GM19328 (cell line): ENCODE measurements around the gene TTC28.

Source experiments
- ATAC-seq: cut with Tn5 transposase; IDR thresholded peaks from one replicate; pipeline ENCODE4 v1.9.1; 2021; ENCODE audit warnings: mild to moderate bottlenecking, moderate library complexity; ENCODE audit not compliant: unreplicated experiment

TTC28 gene

GRCh38 chr22:28031383-28031922 is 648.2 kb downstream of the TTC28 start:
- no peak for ATAC-seq

GRCh38 chr22:28030473-28030872 is 649.2 kb downstream of the TTC28 start:
- no peak for ATAC-seq

GRCh38 chr22:28029956-28030355 is 649.7 kb downstream of the TTC28 start:
- no peak for ATAC-seq

- ATAC-seq: no peak
Measured at GRCh38 chr22:28029201-28029948, 650.3 kb downstream of the TTC28 start.

GRCh38 chr22:28027453-28028448 is 651.9 kb downstream of the TTC28 start:
- no peak for ATAC-seq

GRCh38 chr22:28025866-28026575 is 653.6 kb downstream of the TTC28 start:
- no peak for ATAC-seq

GRCh38 chr22:28025333-28025732 is 654.3 kb downstream of the TTC28 start:
- no peak for ATAC-seq

GRCh38 chr22:28024422-28024888 is 655.2 kb downstream of the TTC28 start:
- ATAC-seq: no peak

GRCh38 chr22:28023774-28024173 is 655.9 kb downstream of the TTC28 start:
- no peak for ATAC-seq

GRCh38 chr22:28023036-28023435 is 656.6 kb downstream of the TTC28 start:
- ATAC-seq: no peak

- no peak for ATAC-seq
Measured at GRCh38 chr22:28021998-28022660, 657.5 kb downstream of the TTC28 start.

GRCh38 chr22:28021116-28021997 is 658.3 kb downstream of the TTC28 start:
- ATAC-seq: no peak

- ATAC-seq: no peak
Measured at GRCh38 chr22:28019881-28020861, 659.5 kb downstream of the TTC28 start.

GRCh38 chr22:28019360-28019759 is 660.3 kb downstream of the TTC28 start:
- no peak for ATAC-seq

- ATAC-seq: no peak
Measured at GRCh38 chr22:28018461-28018927, 661.1 kb downstream of the TTC28 start.

- ATAC-seq: no peak
Measured at GRCh38 chr22:28017859-28018258, 661.8 kb downstream of the TTC28 start.

- ATAC-seq: no peak
Measured at GRCh38 chr22:28017558-28017820, 662.2 kb downstream of the TTC28 start.
